HepG2 (cell line): ENCODE data around the gene CHST13. TPM values are rescaled to one million over a fixed set of nuclear protein-coding genes. Genes with fewer than 3 reads are reported as not detected.

ENCODE experiments used
- ATAC-seq: fragments of 200-7000 bp; cut with Tn5 transposase; 3 replicates; pipeline ENCODE4 v1.9.1; 2020; ENCODE audit warnings: mild to moderate bottlenecking, moderate library complexity
- BruUV-seq: library from RNA; stranded (reverse); fragments of 400-500 nt; replicated peaks from 2 replicates; lab custom pipeline; 2021; lab: Mats Ljungman, UMichigan
- CTCF ChIA-PET: fragments of 300-600 bp; formaldehyde crosslinking; extraction: SDS; loops from one replicate; lab custom pipeline; 2021; ENCODE audit warnings: low total read pairs, inconsistent platforms, low intra/inter-chr PET ratio; lab: Yijun Ruan, JAX
- POLR2A ChIA-PET: fragments of 350-600 bp; sonication (Branson Sonifier 250); formaldehyde crosslinking; loops from one replicate; lab custom pipeline; 2020; ENCODE audit warnings: antibody characterized with exemption, inconsistent platforms; lab: Yijun Ruan, JAX
- DNase-seq: peaks from one replicate; pipeline ENCODE4 v3.0.0-alpha.2; 2015; ENCODE audit warnings: low spot score
- FAIRE-seq: peaks from 3 replicates; lab custom pipeline; 2011; peaks lifted over from hg19 to GRCh38; lab: Jason Lieb, UNC
- H2AFZ ChIP-seq: one replicate; pipeline ENCODE4 v1.6.1; 2011; ENCODE audit warnings: low read length, inconsistent platforms
- H3K27ac ChIP-seq: fragments of 300-600 bp; 3 replicates; pipeline ENCODE4 v1.8.0; 2011; ENCODE audit warnings: mixed run types, mild to moderate bottlenecking, mixed read lengths, low read length, inconsistent platforms; ENCODE audit not compliant: insufficient read depth; ENCODE audit errors: extremely low read length
- H3K27me3 ChIP-seq, 2 experiments: fragments of 200-600 bp in 1 of 2; 2 replicates in 1 of 2; 3 replicates in 1 of 2; pipeline versions ENCODE4 v1.6.0 to v1.8.0; 2011; ENCODE audit warnings: low read length in 2 of 2, mild to moderate bottlenecking in 2 of 2, moderate library complexity in 2 of 2, inconsistent platforms in 1 of 2; ENCODE audit not compliant: insufficient read depth in 2 of 2, control insufficient read depth in 1 of 2
- H3K36me3 ChIP-seq, 2 experiments: fragments of 200-600 bp in 1 of 2; replicated peaks in 1 of 2; 2 replicates in 1 of 2; 3 replicates in 1 of 2; pipeline versions ENCODE4 v1.5.1 to v1.8.0; 2011; ENCODE audit warnings: low read length in 2 of 2, inconsistent platforms in 1 of 2; ENCODE audit not compliant: insufficient read depth in 2 of 2, control insufficient read depth in 1 of 2
- H3K4me1 ChIP-seq: 2 replicates; pipeline ENCODE4 v1.5.1; 2012; ENCODE audit warnings: low read length, inconsistent platforms; ENCODE audit not compliant: insufficient read depth
- H3K4me2 ChIP-seq: 2 replicates; pipeline ENCODE4 v1.6.0; 2011; ENCODE audit warnings: low read depth, low read length, inconsistent platforms
- H3K4me3 ChIP-seq, 3 experiments: fragments of 200-600 bp in 1 of 3; sonication (generic), shearing (Covaris generic) in 1 of 3; replicated peaks in 1 of 3; 2 replicates each; pipeline ENCODE4 v1.5.1; 2011 to 2016; ENCODE audit warnings: low read length in 3 of 3, inconsistent platforms in 2 of 3, low read depth in 2 of 3, mild to moderate bottlenecking in 2 of 3, control low read depth in 1 of 3, mixed read lengths in 1 of 3; ENCODE audit not compliant: insufficient read depth in 1 of 3
- H3K79me2 ChIP-seq: one replicate; pipeline ENCODE4 v1.6.1; 2011; ENCODE audit warnings: low read length, inconsistent platforms; ENCODE audit not compliant: insufficient read depth
- H3K9ac ChIP-seq: 2 replicates; pipeline ENCODE4 v1.6.0; 2011; ENCODE audit warnings: mild to moderate bottlenecking, low read depth, low read length, inconsistent platforms; ENCODE audit not compliant: insufficient read depth
- H3K9me3 ChIP-seq: 2 replicates; pipeline ENCODE4 v1.5.1; 2012; ENCODE audit warnings: mild to moderate bottlenecking, low read length
- H4K20me1 ChIP-seq: 2 replicates; pipeline ENCODE4 v1.6.0; 2011; ENCODE audit warnings: inconsistent platforms, mild to moderate bottlenecking, low read length, moderate library complexity; ENCODE audit not compliant: insufficient read depth
- RFXAP ChIP-seq: sonication (generic); formaldehyde crosslinking; IDR thresholded peaks from 2 replicates; pipeline ENCODE4 v1.4.0; 2020; ENCODE audit warnings: missing genetic modification reagents, borderline replicate concordance
- ZBTB33 ChIP-seq: sonication (generic); formaldehyde crosslinking; IDR thresholded peaks from 2 replicates; pipeline ENCODE4 v1.4.0; 2020; ENCODE audit warnings: missing genetic modification reagents
- ZNF574 ChIP-seq: sonication (generic); formaldehyde crosslinking; IDR thresholded peaks from 2 replicates; pipeline ENCODE4 v1.4.0; 2020; ENCODE audit warnings: missing genetic modification reagents
- WGBS: methylation state at CpG from one replicate; pipeline ENCODE4 v1.1.6; 2017; ENCODE audit warnings: low lambda C conversion rate; 5-methylcytosine and 5-hydroxymethylcytosine counted together
- in situ Hi-C: cut with HindIII; loops from 2 replicates; pipeline ENCODE4 v1.10.0; 2017; ENCODE audit warnings: low pct_unique_long_range_greater_than_20kb; ENCODE audit not compliant: extremely low pct_ligation_motif_present
- intact Hi-C: fragments of 100-400 bp; cut with micrococcal nuclease; formaldehyde crosslinking; loops from one replicate; pipeline ENCODE4 v1.10.0; 2022; ENCODE audit not compliant: unreplicated experiment
- polyA plus RNA-seq, 8 experiments: library from polyadenylated mRNA; depleted of rRNA in 3 of 8; stranded (reverse) in 7 of 8; unstranded in 1 of 8; fragments of >200 nt; fragmentation: Illumina TruSeq in 4 of 8; extraction: Trizol in 4 of 8; gene quantifications; 2 replicates each; pipeline versions ENCODE4 v1.2.1 to v1.2.3, GENCODE V29; 2011 to 2016; ENCODE audit warnings: low read depth in 4 of 8, missing spikeins in 1 of 8, mixed read lengths in 1 of 8; ENCODE audit not compliant: insufficient read depth in 1 of 8
- total RNA-seq, 5 experiments: library from RNA; depleted of rRNA; stranded (reverse); fragments of >200 nt; fragmentation: Illumina TruSeq; extraction: Trizol; gene quantifications; 2 replicates each; pipeline ENCODE4 v1.2.3, GENCODE V29; 2016; ENCODE audit warnings: low read depth in 1 of 5

The CHST13 gene
- total and polyA plus RNA-seq, 2 of the 13 experiments (the other 11 are each of a cell fraction or from before 2014, with no cell fraction given): 32.0 to 43.1 TPM

GRCh38 chr3:126482503-126483255, 41.3 kb upstream of the CHST13 start (continued):
- no peak for TF ChIP-seq ZNF574 (CRISPR knock-in tag)

GRCh38 chr3:126483321-126483761, 40.6 kb upstream of the CHST13 start:
- intact Hi-C loops (loop anchor here (5.0 kb wide), 1 partner anchor 34 kb away; the partner anchor contains the start of gene UROC1), in situ Hi-C loops (no loop called here)
- Histone ChIP-seq H3K4me1 (peaks cover 98% of the 10 kb centered on the region), H3K27ac (no peak overlapping the region), H4K20me1 (no peaks in the 10 kb centered on the region), H3K4me2 (no peak overlapping the region), H3K4me3 (no peak overlapping the region), H3K9ac (no peak overlapping the region), H3K27me3 (no peaks in the 10 kb centered on the region)
- DNase-seq: no peak
- POLR2A ChIA-PET: interaction anchor here (0.8 kb wide), 1 partner anchor 40 kb away, joined by 3 read pairs; no protein-coding TSS in a partner anchor
- WGBS: 60% methylated on average over 1 of the region's 14 CpGs
- TF ChIP-seq ZBTB33 (CRISPR knock-in tag) (peak; percentile 77), RFXAP (CRISPR knock-in tag) (no peak)
- TF ChIP-seq, all 625 proteins: peak for 1
- Histone ChIP-seq H3K9me3 (no peaks in the 10 kb centered on the region), H3K36me3 (no peaks in the 10 kb centered on the region), H2AFZ (no peak overlapping the region), H3K79me2 (no peaks in the 10 kb centered on the region)
- ATAC-seq: no peak
- CTCF ChIA-PET: no interaction called here
- BruUV-seq: no TSS peak
- FAIRE-seq: no peak
